ENCODE results near the gene CYB5B. TPM values are rescaled to one million over a fixed set of nuclear protein-coding genes. Genes with fewer than 3 reads are reported as not detected.
A peak's percentile ranks its signal among the peaks of the same experiment; 100 is the strongest.
"Not testable (repeated sequence)": the region's sequence is repeated elsewhere in the genome, so short reads cannot be mapped to it uniquely, and the experiment has no call there.

The CYB5B gene
- total RNA-seq, 2 experiments from 2014 or later = 125 to 131 TPM

- Mint-ChIP-seq H3K4me3 (no peak overlapping the region), H3K9me3 (no peaks in the 10 kb centered on the region), H3K27ac (no peak overlapping the region), H3K36me3 (no peaks in the 10 kb centered on the region), H3K27me3 (no peaks in the 10 kb centered on the region), H3K4me1 (peaks cover 15% of the 10 kb centered on the region)
- no peak for ATAC-seq (ENCODE audit: low read depth)
- POLR2A ChIA-PET = interaction anchor here (2.9 kb wide), 1 partner anchor 11 kb away, joined by 11 read pairs; the partner anchor contains the start of gene CYB5B
- no peak for DNase-seq
These were observed 11.3 kb upstream of the CYB5B start for GRCh38 chr16:69413045-69413664.

- DNase-seq = no peak
- Mint-ChIP-seq H3K27ac (no peak overlapping the region), H3K36me3 (no peaks in the 10 kb centered on the region), H3K9me3 (no peaks in the 10 kb centered on the region), H3K4me1 (no peaks in the 10 kb centered on the region), H3K27me3 (no peaks in the 10 kb centered on the region), H3K4me3 (no peak overlapping the region)
- POLR2A ChIA-PET = no interaction called here
- no peak for ATAC-seq (ENCODE audit: low read depth)
These were observed 6.8 kb upstream of the CYB5B start for GRCh38 chr16:69417520-69418199.

- Mint-ChIP-seq H3K9me3 (no peaks in the 10 kb centered on the region), H3K27me3 (no peaks in the 10 kb centered on the region), H3K4me3 (no peak overlapping the region), H3K4me1 (peaks cover 8% of the 10 kb centered on the region), H3K27ac (no peak overlapping the region), H3K36me3 (peaks cover 3% of the 10 kb centered on the region)
- no peak for ATAC-seq (ENCODE audit: low read depth)
- DNase-seq = no peak
- POLR2A ChIA-PET = no interaction called here
These were observed 4.5 kb upstream of the CYB5B start for GRCh38 chr16:69419956-69420355.

GRCh38 chr16:69423189-69423588 lies 1.2 kb upstream of the CYB5B start:
- no peak for DNase-seq
- Mint-ChIP-seq H3K27me3 (no peaks in the 10 kb centered on the region), H3K27ac (peak overlapping the region; percentile 37), H3K4me1 (peaks cover 21% of the 10 kb centered on the region), H3K36me3 (peaks cover 23% of the 10 kb centered on the region), H3K9me3 (peaks cover 1% of the 10 kb centered on the region), H3K4me3 (peak overlapping the region; percentile 82)
- ATAC-seq (ENCODE audit: low read depth) = no peak
- POLR2A ChIA-PET = no interaction called here

GRCh38 chr16:69424935-69425784 lies 741 bp downstream of the CYB5B start:
- Mint-ChIP-seq H3K4me1 (peaks cover 35% of the 10 kb centered on the region), H3K27me3 (no peaks in the 10 kb centered on the region), H3K36me3 (peaks cover 41% of the 10 kb centered on the region), H3K4me3 (peak overlapping the region; percentile 99), H3K27ac (peak overlapping the region; percentile 94), H3K9me3 (peaks cover 8% of the 10 kb centered on the region)
- ATAC-seq (ENCODE audit: low read depth) (no peak), DNase-seq (no peak)
- POLR2A ChIA-PET = interaction anchor here (0.7 to 2.3 kb wide), 13 partner anchors 9 to 336 kb away, joined by 3 to 11 read pairs (median 4); partner anchors contain the start of genes NOB1, TERF2 and WWP2

GRCh38 chr16:69428652-69429051 lies 4.2 kb downstream of the CYB5B start:
- no peak overlapping the region for H3K4me3 Mint-ChIP-seq
- peaks cover 50% of the 10 kb centered on the region for H3K36me3 Mint-ChIP-seq
- POLR2A ChIA-PET = no interaction called here
- no peak for ATAC-seq (ENCODE audit: low read depth)
- peaks cover 37% of the 10 kb centered on the region for H3K4me1 Mint-ChIP-seq
- peaks cover 8% of the 10 kb centered on the region for H3K9me3 Mint-ChIP-seq
- no peaks in the 10 kb centered on the region for H3K27me3 Mint-ChIP-seq
- DNase-seq = no peak
- peak overlapping the region; percentile 60 for H3K27ac Mint-ChIP-seq

GRCh38 chr16:69429058-69429640 lies 4.7 kb downstream of the CYB5B start:
- peaks cover 36% of the 10 kb centered on the region for H3K4me1 Mint-ChIP-seq
- POLR2A ChIA-PET; DNase-seq; H3K27me3 Mint-ChIP-seq; ATAC-seq (ENCODE audit: low read depth); H3K9me3 Mint-ChIP-seq; H3K4me3 Mint-ChIP-seq: not testable (repeated sequence)
- H3K27ac Mint-ChIP-seq = peak overlapping the region; percentile 60
- peaks cover 52% of the 10 kb centered on the region for H3K36me3 Mint-ChIP-seq

GRCh38 chr16:69431948-69432468 lies 7.6 kb downstream of the CYB5B start:
- Mint-ChIP-seq H3K36me3 (peaks cover 53% of the 10 kb centered on the region), H3K4me3 (no peak overlapping the region), H3K9me3 (peaks cover 8% of the 10 kb centered on the region), H3K27ac (no peak overlapping the region), H3K4me1 (peaks cover 36% of the 10 kb centered on the region), H3K27me3 (no peaks in the 10 kb centered on the region)
- DNase-seq = no peak
- POLR2A ChIA-PET = no interaction called here
- no peak for ATAC-seq (ENCODE audit: low read depth)

GRCh38 chr16:69434066-69434465 lies 9.6 kb downstream of the CYB5B start:
- no peak overlapping the region for H3K27ac Mint-ChIP-seq
- POLR2A ChIA-PET = no interaction called here
- peaks cover 33% of the 10 kb centered on the region for H3K4me1 Mint-ChIP-seq
- DNase-seq = no peak
- H3K9me3 Mint-ChIP-seq = no peaks in the 10 kb centered on the region
- peaks cover 44% of the 10 kb centered on the region for H3K36me3 Mint-ChIP-seq
- no peak for ATAC-seq (ENCODE audit: low read depth)
- no peaks in the 10 kb centered on the region for H3K27me3 Mint-ChIP-seq
- no peak overlapping the region for H3K4me3 Mint-ChIP-seq

- Mint-ChIP-seq H3K27me3 (no peaks in the 10 kb centered on the region), H3K9me3 (no peaks in the 10 kb centered on the region), H3K4me1 (peaks cover 31% of the 10 kb centered on the region), H3K4me3 (no peak overlapping the region), H3K36me3 (peaks cover 37% of the 10 kb centered on the region), H3K27ac (no peak overlapping the region)
- no peak for DNase-seq
- POLR2A ChIA-PET = interaction anchor here (1.6 kb wide), 1 partner anchor 11 kb away, joined by 11 read pairs; the partner anchor contains the start of gene CYB5B
- no peak for ATAC-seq (ENCODE audit: low read depth)
These were observed 11.8 kb downstream of the CYB5B start for GRCh38 chr16:69435977-69436820.

- no peak for ATAC-seq (ENCODE audit: low read depth)
- Mint-ChIP-seq H3K36me3 (peaks cover 33% of the 10 kb centered on the region), H3K27me3 (no peaks in the 10 kb centered on the region), H3K4me1 (peaks cover 28% of the 10 kb centered on the region), H3K27ac (no peak overlapping the region), H3K9me3 (no peaks in the 10 kb centered on the region), H3K4me3 (no peak overlapping the region)
- no peak for DNase-seq
- POLR2A ChIA-PET = no interaction called here
These were observed 12.5 kb downstream of the CYB5B start for GRCh38 chr16:69436896-69437295.

GRCh38 chr16:69438465-69438864 lies 14.0 kb downstream of the CYB5B start:
- no peaks in the 10 kb centered on the region for H3K27me3 Mint-ChIP-seq
- POLR2A ChIA-PET = no interaction called here
- no peak for DNase-seq
- no peak overlapping the region for H3K4me3 Mint-ChIP-seq
- H3K27ac Mint-ChIP-seq = no peak overlapping the region
- no peak for ATAC-seq (ENCODE audit: low read depth)
- H3K4me1 Mint-ChIP-seq = peaks cover 28% of the 10 kb centered on the region
- no peaks in the 10 kb centered on the region for H3K9me3 Mint-ChIP-seq
- peaks cover 38% of the 10 kb centered on the region for H3K36me3 Mint-ChIP-seq

Data from activated naive CD8-positive, alpha-beta T cell treated with anti-CD3 and anti-CD28 coated beads, Interleukin-2, amount 10 ng/mL, durations not matched to agents 7 days and 5 days (primary cell).